ENCODE measurements around the gene SHROOM3.

DNA sequence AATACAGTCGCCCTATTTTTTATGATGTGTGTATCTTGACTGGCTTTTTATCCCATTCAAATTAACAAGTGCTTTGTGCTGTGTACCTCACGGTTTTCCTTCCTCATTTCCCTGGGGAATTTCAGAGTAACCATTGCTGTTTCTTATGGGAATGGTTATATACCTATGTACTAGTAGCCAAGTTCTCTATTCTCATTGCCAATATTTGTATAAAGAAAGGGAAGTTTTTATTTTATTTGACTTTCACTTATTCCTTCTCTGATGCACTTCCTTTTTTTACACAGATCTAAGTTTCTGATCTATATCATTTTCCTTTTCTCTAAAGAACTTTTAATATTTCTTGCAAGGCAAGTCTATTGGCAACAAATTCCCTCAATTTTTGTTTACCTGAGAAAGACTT, 281.6 kb downstream of the SHROOM3 start:
- TF ChIP-seq, protein P1, sequence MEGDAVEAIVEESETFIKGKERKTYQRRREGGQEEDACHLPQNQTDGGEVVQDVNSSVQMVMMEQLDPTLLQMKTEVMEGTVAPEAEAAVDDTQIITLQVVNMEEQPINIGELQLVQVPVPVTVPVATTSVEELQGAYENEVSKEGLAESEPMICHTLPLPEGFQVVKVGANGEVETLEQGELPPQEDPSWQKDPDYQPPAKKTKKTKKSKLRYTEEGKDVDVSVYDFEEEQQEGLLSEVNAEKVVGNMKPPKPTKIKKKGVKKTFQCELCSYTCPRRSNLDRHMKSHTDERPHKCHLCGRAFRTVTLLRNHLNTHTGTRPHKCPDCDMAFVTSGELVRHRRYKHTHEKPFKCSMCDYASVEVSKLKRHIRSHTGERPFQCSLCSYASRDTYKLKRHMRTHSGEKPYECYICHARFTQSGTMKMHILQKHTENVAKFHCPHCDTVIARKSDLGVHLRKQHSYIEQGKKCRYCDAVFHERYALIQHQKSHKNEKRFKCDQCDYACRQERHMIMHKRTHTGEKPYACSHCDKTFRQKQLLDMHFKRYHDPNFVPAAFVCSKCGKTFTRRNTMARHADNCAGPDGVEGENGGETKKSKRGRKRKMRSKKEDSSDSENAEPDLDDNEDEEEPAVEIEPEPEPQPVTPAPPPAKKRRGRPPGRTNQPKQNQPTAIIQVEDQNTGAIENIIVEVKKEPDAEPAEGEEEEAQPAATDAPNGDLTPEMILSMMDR (IDR thresholded peaks at IDR 0.05): no peak
- TF ChIP-seq POLR2A (IDR thresholded peaks at IDR 0.05): no peak
